Hepatic stellate cell (primary cell): ENCODE data around the gene PMPCA.

Experiments used
- DNase-seq: peaks from one replicate; pipeline ENCODE4 v3.0.0; 2011; ENCODE audit warnings: low spot score

PMPCA gene

DNA sequence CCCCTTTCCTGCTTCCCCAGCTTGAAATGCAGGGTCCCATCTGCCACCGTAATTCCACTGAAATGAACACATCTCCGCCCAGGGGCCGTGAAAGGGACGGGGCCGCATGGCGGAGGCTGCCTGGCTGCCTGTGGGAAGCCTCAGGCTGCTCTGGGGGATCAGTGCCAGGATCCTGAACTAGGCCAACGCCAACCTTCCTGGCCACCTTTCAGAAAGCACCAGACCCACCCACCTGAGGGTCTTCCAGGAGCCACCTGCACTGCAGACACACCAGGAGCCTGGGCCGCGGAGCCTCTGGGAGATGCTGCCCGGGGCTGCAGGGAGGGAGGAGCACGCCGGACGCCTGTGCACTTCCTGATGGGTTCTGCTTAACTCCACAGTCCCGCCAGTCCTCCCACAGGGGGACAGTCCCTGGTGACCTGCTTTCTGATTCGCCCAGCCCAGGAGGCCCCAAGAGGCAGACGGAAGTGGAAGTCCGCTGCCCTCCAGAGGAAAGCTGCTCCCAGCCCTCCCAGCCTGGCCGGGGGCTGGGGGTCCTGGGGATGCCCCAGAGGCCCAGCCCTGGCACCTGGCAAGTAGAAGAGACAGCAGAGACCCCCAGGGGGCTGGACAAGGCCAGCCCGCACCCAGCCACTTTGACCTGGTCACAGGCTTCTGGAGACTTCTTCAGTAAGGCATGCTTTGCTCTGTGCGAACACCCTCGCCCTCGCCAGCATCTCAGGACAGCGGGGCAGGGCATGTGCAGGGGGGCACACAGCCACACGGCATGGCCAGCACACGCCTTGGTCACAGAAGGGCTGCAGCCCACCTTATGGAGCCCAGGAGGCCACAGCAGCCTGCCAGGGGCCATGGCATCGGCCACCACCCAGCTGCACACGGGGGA lies 36.9 kb upstream of the PMPCA start, which contains the start of gene CARD9:
Gene CARD9, minus strand, starts transcription at position 370 of the 883 bp plus-strand sequence. CDS start 1,591 bp downstream, outside the sequence.
- peak; percentile 49 for DNase-seq

- no peak for DNase-seq
Measured at GRCh38 chr9:136374183-136374575, 36.3 kb upstream of the PMPCA start.

- no peak for DNase-seq
Measured at GRCh38 chr9:136375096-136375495, 35.4 kb upstream of the PMPCA start.

DNA sequence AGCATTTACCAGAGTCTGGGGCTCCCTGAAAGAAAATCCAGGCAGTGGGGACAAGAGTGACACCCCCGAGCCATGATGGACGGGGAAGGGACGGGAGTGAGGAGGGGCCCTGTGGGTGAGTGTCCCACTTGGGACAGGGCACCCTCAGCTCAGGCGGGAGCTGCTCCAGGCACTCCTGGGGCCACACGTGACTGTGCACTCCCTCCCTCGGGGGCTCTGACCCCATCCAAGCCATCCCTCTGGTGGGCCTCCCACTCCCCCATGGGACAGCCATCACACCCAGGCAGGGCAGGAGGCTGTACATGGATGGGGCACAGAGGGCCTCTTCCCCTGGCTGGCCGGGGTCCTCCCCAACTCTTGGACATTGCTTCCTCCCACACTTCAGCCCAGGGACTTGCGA lies 34.0 kb upstream of the PMPCA start:
- DNase-seq: no peak

DNA sequence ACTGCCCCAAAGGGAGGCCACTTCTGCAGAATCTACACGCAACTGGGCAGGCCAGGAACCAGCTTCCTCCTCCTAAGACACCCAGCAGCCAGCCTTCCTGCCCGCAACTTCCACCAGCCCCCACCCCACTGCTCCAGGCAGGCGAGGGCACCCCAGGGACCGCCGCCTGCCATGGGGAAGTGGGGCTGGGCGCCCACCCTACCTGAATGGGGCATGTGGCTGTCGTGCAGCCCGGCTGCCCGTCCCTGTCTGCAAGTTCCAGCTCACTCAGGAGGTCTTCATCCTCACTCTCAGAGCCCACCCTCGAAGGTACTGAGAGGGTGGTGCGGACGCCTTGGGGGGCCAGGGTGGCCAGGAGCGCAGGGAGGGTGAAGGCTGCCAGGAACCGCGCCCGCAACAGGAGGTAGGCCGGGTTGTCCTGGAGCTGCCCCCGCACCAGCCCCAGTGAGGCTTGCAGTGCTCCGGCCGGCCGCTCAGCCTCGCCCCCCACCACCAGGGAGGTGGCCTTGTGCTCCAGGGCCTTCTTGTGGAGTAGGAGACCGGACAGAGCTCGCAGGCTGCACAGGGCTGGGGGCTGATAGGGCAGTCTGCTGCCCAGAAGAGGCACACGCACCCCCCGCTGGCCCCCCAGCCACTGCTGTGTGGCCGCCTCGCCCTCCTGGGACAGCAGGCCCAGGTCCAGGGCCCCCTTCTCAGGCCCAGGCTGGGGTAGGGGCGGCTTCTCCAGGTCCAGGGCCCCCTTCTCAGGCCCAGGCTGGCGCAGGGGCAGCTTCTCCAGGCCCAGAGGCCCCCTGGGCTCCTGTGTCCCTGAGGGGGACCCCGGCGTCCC lies 32.9 kb upstream of the PMPCA start:
- no peak for DNase-seq

DNA sequence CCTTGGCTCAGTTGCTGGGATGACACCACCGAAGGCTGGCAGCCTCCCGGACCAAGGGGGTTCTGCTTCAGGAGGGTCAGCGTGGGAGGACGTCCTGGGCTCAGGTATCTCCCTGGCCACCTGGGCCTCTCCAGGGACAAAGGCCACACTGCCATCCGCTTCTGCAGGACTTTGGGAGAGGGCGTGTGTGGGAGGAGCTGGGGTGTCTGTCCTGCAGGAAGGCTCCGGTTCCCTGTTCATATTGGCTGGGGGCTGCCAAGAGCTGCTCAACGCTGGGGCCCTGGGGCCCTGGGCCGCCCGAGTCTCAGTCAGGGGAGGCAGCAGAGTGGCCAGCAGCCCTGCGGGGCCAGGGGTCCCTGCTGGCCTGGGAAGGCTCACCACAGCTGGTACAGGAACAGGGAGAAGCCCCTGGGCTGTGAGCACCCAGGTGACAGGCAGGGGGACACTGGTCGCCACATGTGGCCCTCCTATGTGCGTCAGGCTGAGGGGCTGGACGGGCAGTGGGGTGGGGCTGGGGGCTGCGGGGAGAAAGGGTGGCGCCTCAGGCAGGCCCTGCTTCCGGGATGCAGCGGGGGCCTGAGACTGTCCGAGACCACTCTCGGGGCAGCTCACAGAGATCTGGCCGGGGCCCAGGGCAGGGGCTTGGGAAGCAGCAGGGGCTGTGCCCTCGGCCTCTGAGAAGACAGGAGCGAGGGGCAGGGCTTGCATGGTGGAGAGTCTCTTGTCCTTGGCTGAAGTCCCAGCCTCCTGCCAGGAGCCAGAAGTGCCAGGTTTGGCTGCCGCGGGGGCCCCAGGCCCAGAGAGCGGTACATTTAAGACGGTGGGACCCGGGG lies 32.1 kb upstream of the PMPCA start:
- DNase-seq: no peak

- no peak for DNase-seq
Measured at GRCh38 chr9:136379003-136379287, 31.5 kb upstream of the PMPCA start.

GRCh38 chr9:136379401-136379800 lies 31.1 kb upstream of the PMPCA start:
- DNase-seq: no peak

- no peak for DNase-seq
Measured at GRCh38 chr9:136379891-136380290, 30.6 kb upstream of the PMPCA start.

- DNase-seq: no peak
Measured at GRCh38 chr9:136380381-136380780, 30.1 kb upstream of the PMPCA start.

DNA sequence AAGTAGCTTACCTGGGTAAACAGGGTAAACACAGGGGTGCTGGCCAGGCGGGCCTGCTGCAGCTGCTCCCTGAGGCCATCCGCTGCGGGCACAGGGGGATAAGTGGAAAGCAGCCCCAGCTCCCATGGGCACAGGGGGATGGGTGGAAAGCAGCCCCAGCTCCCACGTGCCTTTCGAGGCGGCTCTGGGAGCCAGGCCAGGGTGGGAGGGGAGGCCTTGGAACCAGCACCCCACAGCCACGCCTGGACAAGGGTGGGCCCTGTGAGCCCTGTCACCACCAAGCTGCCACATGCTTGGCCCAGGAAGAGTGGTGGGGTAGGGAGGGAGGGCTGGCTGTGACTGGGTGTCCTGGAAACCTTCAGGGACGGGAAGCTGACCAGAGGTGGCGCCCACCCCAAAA lies 29.1 kb upstream of the PMPCA start:
- DNase-seq: no peak

DNA sequence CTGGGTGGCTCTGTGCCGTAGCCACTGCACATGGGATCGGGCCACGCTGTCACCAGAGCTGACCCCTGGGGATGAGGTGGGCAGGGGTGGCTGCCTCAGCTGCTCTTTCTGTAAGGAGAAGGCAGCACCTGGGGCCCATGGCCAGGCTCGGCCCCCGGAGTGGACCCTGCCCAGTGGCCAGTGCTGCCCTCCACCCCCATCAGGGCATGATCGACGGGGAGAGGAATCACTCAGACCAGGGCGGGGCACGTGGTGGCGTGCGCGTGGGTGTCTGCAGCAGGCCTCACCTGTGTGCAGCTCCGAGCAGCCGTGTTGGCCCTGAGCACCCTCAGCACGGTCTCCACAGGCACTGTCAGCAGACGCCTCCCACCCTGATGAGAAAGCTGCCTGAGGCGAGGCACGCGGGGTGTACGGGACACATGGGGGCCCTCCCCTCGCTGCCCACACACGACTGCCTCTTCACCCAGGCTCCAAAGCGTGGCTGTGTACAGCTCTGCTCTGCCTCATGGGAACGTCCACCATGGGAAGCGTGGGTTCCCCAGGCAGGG lies 28.4 kb upstream of the PMPCA start:
- no peak for DNase-seq

DNA sequence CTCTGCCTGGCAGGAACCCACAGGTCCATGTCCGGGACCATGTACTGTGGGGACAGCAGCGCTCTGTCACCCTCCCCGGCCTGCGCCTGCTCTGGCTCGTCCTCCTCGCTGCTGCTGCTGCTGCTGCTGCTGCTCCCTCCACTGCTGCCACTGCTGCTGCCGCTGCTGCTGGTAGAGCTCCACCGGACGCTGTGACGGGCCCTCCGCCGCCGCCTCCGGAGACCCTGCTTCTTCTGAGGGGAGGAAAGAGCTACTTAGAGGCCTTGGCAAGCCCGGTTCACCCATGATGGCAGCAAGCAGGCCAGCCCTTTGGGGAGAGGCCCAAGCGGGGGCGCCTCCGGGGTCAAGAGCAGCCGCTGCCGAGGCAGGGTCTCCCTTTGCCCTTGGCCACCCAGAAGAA lies 27.0 kb upstream of the PMPCA start:
- DNase-seq: no peak

- no peak for DNase-seq
Measured at GRCh38 chr9:136385015-136385414, 25.4 kb upstream of the PMPCA start.

GRCh38 chr9:136386018-136386417 lies 24.4 kb upstream of the PMPCA start:
- no peak for DNase-seq

- no peak for DNase-seq
Measured at GRCh38 chr9:136387217-136387616, 23.2 kb upstream of the PMPCA start.

DNA sequence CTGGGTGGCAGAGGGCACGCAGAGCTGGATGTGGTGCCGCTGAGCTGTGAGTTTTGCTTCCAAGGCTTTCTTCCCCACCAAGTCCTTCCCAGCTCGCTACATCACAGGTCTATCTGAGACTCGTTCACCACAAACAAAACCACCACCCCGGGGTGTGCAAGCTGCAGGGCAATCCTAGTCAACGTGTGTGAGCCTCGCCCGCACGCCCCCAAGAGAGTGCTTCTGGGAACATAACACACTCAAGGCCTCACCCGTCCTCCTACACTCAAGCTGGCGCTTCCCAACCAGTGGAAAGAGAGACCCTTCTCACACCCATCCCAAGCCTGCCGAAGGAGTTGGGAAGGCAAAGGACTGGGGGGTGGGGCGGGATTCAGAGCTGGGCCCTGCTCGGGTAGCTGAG lies 21.1 kb upstream of the PMPCA start:
- DNase-seq: no peak

DNA sequence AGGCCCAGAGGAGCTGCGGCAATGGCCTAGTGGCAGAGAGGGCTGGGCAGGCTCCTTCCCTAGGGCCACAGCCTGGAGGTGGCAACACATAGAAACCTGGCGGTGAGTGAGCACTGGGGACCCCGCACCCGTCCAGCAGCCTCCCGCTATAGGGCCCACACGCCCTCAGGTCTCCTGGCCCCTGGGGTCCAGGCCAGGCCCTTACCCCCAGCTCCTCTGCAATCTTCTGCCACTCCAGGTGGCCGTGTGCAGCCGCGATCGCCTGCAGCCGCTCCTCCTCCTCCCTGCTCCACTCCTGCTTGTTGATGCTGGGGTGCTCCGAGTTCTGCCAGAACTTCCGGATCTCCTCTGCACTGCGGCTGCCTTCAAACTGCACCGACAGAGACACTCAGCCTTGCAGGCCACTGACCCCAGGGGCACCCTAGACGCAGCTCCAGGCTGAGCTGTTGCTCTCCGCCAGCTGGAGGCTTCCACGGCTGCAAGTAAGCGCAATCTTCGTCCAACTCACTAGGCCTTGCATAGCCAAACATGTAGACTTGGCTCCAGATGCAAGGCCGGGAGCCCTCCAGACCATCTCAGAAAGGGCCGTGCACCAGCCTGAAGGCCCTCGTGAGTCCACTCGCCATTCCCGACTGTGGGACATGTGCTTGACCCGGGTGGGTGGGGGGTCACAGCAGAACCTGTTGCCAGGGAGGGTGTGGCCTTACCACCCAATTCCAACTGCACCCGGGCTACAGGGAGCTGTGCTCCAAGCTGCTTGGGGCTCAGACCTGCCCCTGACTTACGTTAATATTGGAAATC lies 18.5 kb upstream of the PMPCA start:
- DNase-seq: no peak

DNA sequence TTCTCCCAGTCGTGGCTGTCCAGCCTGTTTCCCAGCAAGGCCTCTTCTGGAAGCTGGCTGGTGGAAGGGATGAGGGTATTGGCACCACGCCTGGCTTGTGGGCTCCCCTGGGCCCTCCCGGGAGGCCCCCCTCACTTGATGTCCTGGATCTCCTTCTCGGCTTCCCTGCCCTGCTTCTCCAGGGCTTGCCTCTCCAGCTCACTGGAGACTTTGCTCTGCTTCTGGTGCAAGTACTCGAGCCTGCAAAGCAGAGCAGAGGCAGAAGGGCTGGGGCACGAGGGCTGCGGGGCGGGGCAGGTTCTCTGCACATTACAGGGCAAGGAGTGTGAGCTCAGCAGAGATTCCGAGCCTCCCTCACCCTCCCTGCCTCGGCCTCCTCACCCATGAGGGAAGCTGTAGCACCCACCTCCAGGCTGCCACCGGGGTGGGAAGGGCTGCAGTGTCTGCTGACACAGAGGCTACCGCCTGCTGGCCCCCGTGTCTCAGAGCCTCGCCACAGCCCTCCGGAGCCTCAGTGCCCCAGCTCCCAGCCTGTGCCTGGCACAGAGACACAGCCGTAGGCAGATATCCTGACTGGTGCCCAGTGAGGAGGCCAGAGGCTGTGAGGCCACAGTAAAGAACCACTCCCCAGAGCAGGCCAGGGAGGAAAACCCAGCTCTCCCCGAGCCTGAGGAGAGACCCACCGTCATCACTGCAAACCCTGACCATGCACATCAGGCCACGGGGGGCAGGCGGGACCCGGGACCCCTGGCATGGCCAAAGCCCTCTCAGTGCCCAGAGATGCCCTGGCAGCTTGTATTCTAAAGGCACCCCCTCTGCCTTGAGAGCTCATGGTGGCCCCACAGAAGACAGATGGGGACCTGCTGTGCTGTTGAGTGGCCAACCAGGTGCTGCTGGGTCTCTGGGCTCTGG lies 17.7 kb upstream of the PMPCA start:
- DNase-seq: no peak

DNA sequence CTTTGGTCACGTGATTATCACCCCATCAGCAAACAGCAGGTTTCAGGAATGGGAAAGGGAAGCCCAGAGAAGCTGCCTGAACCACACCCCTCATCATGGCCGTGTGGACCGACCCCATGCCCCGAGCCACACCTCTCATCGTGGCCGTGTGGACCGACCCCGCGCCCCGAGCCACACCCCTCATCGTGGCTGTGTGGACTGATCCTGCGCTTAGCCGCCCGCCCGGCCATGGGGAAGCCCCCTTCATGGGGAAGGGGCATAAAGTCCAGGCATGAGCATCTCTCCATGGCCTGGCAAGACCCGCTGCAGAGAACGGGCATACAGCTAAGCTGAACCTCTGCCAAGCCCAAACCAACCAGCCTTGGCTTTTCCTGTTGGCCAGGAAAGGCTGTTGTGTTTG lies 16.9 kb upstream of the PMPCA start:
- no peak for DNase-seq
